ENCODE measurements around the gene RABGAP1L.

Gene RABGAP1L

DNA sequence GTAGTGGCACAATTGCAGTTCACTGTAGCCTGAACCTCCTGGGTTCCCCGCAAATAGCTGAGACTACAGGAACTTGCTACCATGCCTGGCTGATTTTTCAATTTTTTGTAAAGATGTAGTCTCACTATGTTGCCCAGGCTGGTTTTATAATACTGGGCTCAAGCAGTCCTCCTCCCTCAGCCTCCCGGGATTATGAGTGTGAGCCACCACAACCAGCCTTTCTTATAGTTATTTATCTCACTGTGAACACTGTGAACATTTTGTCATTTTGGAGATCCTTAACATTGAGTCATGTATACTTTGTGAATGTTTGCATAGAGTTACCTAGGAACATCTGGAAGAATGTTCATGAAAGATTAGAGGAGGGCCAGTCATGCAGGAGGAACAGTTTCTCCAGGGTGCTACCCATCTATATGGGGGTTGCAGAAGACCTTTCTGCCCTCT lies 713.3 kb downstream of the RABGAP1L start:
- FAIRE-seq (peak; percentile 38), DNase-seq (ENCODE audit: insufficient read length, low spot score) (no peak)
- TF ChIP-seq TAF1 (IDR thresholded peaks at IDR 0.05; ENCODE audit: low read depth, low read length), result no peak
- no peak for TF ChIP-seq SPI1 (IDR thresholded peaks at IDR 0.05; ENCODE audit: low read depth, low read length)
- TF ChIP-seq POLR2A (IDR thresholded peaks at IDR 0.05; ENCODE audit: low read depth, low read length), result no peak
- no peak for TF ChIP-seq PAX5 (IDR thresholded peaks at IDR 0.05; ENCODE audit: insufficient read depth, low read length, severe bottlenecking)
- TF ChIP-seq POLR2AphosphoS5 (IDR thresholded peaks at IDR 0.05; ENCODE audit: low read depth, low read length), result no peak
- TF ChIP-seq POU2F2 (IDR thresholded peaks at IDR 0.05; ENCODE audit: low read depth, low read length), result no peak

DNA sequence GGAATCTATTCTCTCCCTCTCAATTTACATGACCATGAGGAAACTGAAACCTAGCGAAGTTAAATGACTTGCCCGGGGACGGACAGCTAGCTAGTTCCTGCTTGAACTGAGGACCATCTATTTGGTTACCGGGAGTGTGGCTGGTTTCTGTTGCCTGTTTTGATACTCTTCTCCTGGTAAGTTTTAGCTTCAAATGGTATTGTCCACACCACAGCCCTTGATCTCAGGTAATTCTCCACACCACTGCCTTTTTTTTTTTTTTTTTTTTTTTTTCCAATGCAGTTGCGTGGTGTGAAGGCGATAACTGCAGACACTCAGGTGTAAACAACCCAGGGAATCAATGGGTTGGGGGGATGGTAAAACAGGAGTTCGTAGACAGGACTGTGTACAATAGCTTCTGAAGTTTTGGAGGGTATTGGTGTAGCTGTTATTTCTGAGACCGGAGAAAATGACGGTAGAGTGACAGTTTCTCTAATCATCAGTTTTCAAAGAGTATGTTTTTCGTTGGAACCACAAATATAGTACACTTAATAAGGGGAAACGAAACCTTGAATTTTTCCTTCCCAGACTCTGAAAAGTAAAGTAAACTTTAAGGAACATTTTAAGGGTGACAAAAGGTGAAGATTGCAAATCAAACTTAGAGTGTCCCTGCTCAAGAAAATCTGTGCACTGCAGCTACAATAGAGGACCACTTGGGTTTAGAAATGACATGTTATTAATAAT lies 715.2 kb downstream of the RABGAP1L start:
- peak; percentile 32; the same call in 1 of the 2 replicates for TF ChIP-seq SPI1 (IDR thresholded peaks at IDR 0.05; ENCODE audit: low read depth, low read length)
- TF ChIP-seq POLR2AphosphoS5 (IDR thresholded peaks at IDR 0.05; ENCODE audit: low read depth, low read length), result no peak
- no peak for TF ChIP-seq POLR2A (IDR thresholded peaks at IDR 0.05; ENCODE audit: low read depth, low read length)
- FAIRE-seq (peak; percentile 71), DNase-seq (ENCODE audit: insufficient read length, low spot score) (no peak)

GRCh38 chr1:174875306-174875705 lies 716.0 kb downstream of the RABGAP1L start:
- TF ChIP-seq SPI1 (IDR thresholded peaks at IDR 0.05; ENCODE audit: low read depth, low read length) (no peak), TAF1 (IDR thresholded peaks at IDR 0.05; ENCODE audit: low read depth, low read length) (no peak), POLR2AphosphoS5 (IDR thresholded peaks at IDR 0.05; ENCODE audit: low read depth, low read length) (no peak), POU2F2 (IDR thresholded peaks at IDR 0.05; ENCODE audit: low read depth, low read length) (no peak), PAX5 (IDR thresholded peaks at IDR 0.05; ENCODE audit: insufficient read depth, low read length, severe bottlenecking) (no peak), POLR2A (IDR thresholded peaks at IDR 0.05; ENCODE audit: low read depth, low read length) (no peak)
- no peak for DNase-seq (ENCODE audit: insufficient read length, low spot score)
- peak; percentile 78 for FAIRE-seq

- TF ChIP-seq POLR2AphosphoS5 (IDR thresholded peaks at IDR 0.05; ENCODE audit: low read depth, low read length) (no peak), POLR2A (IDR thresholded peaks at IDR 0.05; ENCODE audit: low read depth, low read length) (no peak), POU2F2 (IDR thresholded peaks at IDR 0.05; ENCODE audit: low read depth, low read length) (no peak), PAX5 (IDR thresholded peaks at IDR 0.05; ENCODE audit: insufficient read depth, low read length, severe bottlenecking) (no peak), TAF1 (IDR thresholded peaks at IDR 0.05; ENCODE audit: low read depth, low read length) (no peak), SPI1 (IDR thresholded peaks at IDR 0.05; ENCODE audit: low read depth, low read length) (no peak)
- no peak for DNase-seq (ENCODE audit: insufficient read length, low spot score)
- FAIRE-seq, result peak; percentile 69
Measured at GRCh38 chr1:174877208-174877673, 717.9 kb downstream of the RABGAP1L start.

DNA sequence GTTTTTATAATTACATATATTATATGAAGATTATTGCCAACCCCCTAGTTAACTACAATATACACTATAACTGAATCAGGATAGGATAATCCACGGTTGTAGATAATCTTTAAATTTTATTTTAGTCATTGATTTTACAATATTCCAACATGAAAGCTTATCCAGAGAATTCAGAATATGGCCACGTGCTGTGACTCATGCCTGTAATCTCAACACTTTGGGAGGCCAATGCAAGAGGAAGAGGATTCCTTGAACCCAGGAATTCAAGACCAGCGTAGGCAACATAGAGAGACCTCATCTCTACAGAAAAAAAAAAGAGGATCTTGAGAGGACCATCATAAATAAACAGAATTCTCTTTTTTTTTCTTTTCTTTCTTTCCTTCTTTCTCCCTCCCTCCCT lies 720.9 kb downstream of the RABGAP1L start:
- FAIRE-seq, result no peak
- TF ChIP-seq POLR2A (IDR thresholded peaks at IDR 0.05; ENCODE audit: low read depth, low read length) (no peak), TAF1 (IDR thresholded peaks at IDR 0.05; ENCODE audit: low read depth, low read length) (no peak), PAX5 (IDR thresholded peaks at IDR 0.05; ENCODE audit: insufficient read depth, low read length, severe bottlenecking) (no peak), POLR2AphosphoS5 (IDR thresholded peaks at IDR 0.05; ENCODE audit: low read depth, low read length) (no peak), SPI1 (IDR thresholded peaks at IDR 0.05; ENCODE audit: low read depth, low read length) (no peak), POU2F2 (IDR thresholded peaks at IDR 0.05; ENCODE audit: low read depth, low read length) (no peak)
- no peak for DNase-seq (ENCODE audit: insufficient read length, low spot score)

DNA sequence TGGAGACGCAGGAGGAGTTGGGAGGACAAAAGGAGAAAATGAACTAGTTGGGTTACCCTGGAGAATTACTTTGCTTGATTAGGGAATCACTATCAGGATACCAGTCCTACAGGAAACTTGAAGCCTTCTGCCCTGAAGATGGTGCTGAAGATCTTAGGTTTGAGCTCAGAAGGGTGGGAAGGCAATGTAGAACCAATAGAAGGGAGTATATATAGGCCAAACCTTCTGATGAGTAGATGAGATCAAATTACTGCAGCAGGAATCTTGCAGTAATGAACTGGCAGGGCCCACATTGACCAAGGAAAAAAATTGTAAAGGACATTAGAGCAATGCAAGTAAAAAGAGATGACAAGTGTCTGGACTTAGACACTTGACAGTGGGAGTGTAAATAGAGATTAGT lies 724.1 kb downstream of the RABGAP1L start:
- FAIRE-seq (peak; percentile 59), DNase-seq (ENCODE audit: insufficient read length, low spot score) (no peak)
- no peak for TF ChIP-seq POLR2A (IDR thresholded peaks at IDR 0.05; ENCODE audit: low read depth, low read length)
- no peak for TF ChIP-seq SPI1 (IDR thresholded peaks at IDR 0.05; ENCODE audit: low read depth, low read length)
- no peak for TF ChIP-seq POLR2AphosphoS5 (IDR thresholded peaks at IDR 0.05; ENCODE audit: low read depth, low read length)
- TF ChIP-seq TAF1 (IDR thresholded peaks at IDR 0.05; ENCODE audit: low read depth, low read length), result no peak
- TF ChIP-seq POU2F2 (IDR thresholded peaks at IDR 0.05; ENCODE audit: low read depth, low read length), result no peak
- TF ChIP-seq PAX5 (IDR thresholded peaks at IDR 0.05; ENCODE audit: insufficient read depth, low read length, severe bottlenecking), result no peak

- FAIRE-seq, result peak; percentile 28
Measured at GRCh38 chr1:174884038-174884437, 724.7 kb downstream of the RABGAP1L start.

DNA sequence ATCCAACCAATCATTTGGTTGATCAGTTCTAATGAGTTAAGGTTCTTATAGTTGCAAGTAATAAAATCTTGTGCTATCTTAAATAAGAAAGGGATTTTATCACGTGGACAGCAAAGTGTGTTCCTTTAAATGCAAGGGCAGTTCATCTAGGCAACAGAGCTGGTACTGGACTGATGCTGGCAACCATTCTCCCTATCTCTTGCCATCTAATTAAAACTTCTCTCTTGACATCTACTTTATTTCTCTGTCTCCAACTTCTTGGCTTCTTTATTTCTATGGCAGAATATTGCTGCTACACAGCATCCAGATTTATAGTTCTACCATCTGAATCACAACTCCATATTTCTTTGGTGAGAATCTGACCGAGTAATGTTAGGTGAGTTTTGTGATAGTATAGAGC lies 725.2 kb downstream of the RABGAP1L start:
- no peak for FAIRE-seq
- TF ChIP-seq PAX5 (IDR thresholded peaks at IDR 0.05; ENCODE audit: insufficient read depth, low read length, severe bottlenecking), result no peak
- no peak for TF ChIP-seq POLR2AphosphoS5 (IDR thresholded peaks at IDR 0.05; ENCODE audit: low read depth, low read length)
- TF ChIP-seq SPI1 (IDR thresholded peaks at IDR 0.05; ENCODE audit: low read depth, low read length), result no peak
- TF ChIP-seq POU2F2 (IDR thresholded peaks at IDR 0.05; ENCODE audit: low read depth, low read length), result no peak
- no peak for TF ChIP-seq POLR2A (IDR thresholded peaks at IDR 0.05; ENCODE audit: low read depth, low read length)
- TF ChIP-seq TAF1 (IDR thresholded peaks at IDR 0.05; ENCODE audit: low read depth, low read length), result no peak

More at GRCh38 chr1:174884038-174884437, 724.7 kb downstream of the RABGAP1L start:
- no peak for DNase-seq (ENCODE audit: insufficient read length, low spot score)
- no peak for TF ChIP-seq PAX5 (IDR thresholded peaks at IDR 0.05; ENCODE audit: insufficient read depth, low read length, severe bottlenecking)
- TF ChIP-seq SPI1 (IDR thresholded peaks at IDR 0.05; ENCODE audit: low read depth, low read length), result no peak
- TF ChIP-seq POU2F2 (IDR thresholded peaks at IDR 0.05; ENCODE audit: low read depth, low read length), result no peak
- TF ChIP-seq TAF1 (IDR thresholded peaks at IDR 0.05; ENCODE audit: low read depth, low read length), result no peak
- no peak for TF ChIP-seq POLR2AphosphoS5 (IDR thresholded peaks at IDR 0.05; ENCODE audit: low read depth, low read length)
- no peak for TF ChIP-seq POLR2A (IDR thresholded peaks at IDR 0.05; ENCODE audit: low read depth, low read length)

GRCh38 chr1:174890024-174890423 lies 730.7 kb downstream of the RABGAP1L start:
- DNase-seq (ENCODE audit: insufficient read length, low spot score) (no peak), FAIRE-seq (no peak)
- TF ChIP-seq SPI1 (IDR thresholded peaks at IDR 0.05; ENCODE audit: low read depth, low read length) (no peak), TAF1 (IDR thresholded peaks at IDR 0.05; ENCODE audit: low read depth, low read length) (no peak), POLR2A (IDR thresholded peaks at IDR 0.05; ENCODE audit: low read depth, low read length) (no peak), POLR2AphosphoS5 (IDR thresholded peaks at IDR 0.05; ENCODE audit: low read depth, low read length) (no peak)

More for the DNA sequence above, 725.2 kb downstream of the RABGAP1L start:
- no peak for DNase-seq (ENCODE audit: insufficient read length, low spot score)
